ENCODE measurements around the gene TCN2. TPM values are rescaled to one million over a fixed set of nuclear protein-coding genes. Genes with fewer than 3 reads are reported as not detected.

Gene TCN2
- total RNA-seq, 1 donor from 2014 or later = 15.5 TPM

- TF ChIP-seq CTCF (IDR thresholded peaks at IDR 0.05; ENCODE audit: unreplicated experiment) = no peak
- Mint-ChIP-seq H3K36me3 (peaks cover 15% of the 10 kb centered on the region), H3K4me1 (peaks cover 2% of the 10 kb centered on the region), H3K9me3 (no peaks in the 10 kb centered on the region), H3K27ac (no peak within 1 kb of the TSS), H3K27me3 (ENCODE audit: low read depth) (peaks cover 39% of the 10 kb centered on the region), H3K4me3 (peak within 1 kb of the TSS; percentile 68)
- no peak for DNase-seq (ENCODE audit: low spot score in 2 of 2, unreplicated experiment in 2 of 2)
Measured at GRCh38 chr22:30574095-30574981, 32.6 kb upstream of the TCN2 start, which contains the start of gene GAL3ST1. TSS of gene GAL3ST1 (minus strand) at chr22:30574665. CDS start at chr22:30557392, 17,273 bp downstream.

GRCh38 chr22:30574997-30575671 lies 31.8 kb upstream of the TCN2 start:
- peaks cover 2% of the 10 kb centered on the region for H3K4me1 Mint-ChIP-seq
- H3K36me3 Mint-ChIP-seq = peaks cover 22% of the 10 kb centered on the region
- H3K27me3 Mint-ChIP-seq (ENCODE audit: low read depth) = peaks cover 32% of the 10 kb centered on the region
- H3K4me3 Mint-ChIP-seq = peak overlapping the region; percentile 68
- no peak for DNase-seq (ENCODE audit: low spot score in 2 of 2, unreplicated experiment in 2 of 2)
- H3K27ac Mint-ChIP-seq = no peak overlapping the region
- TF ChIP-seq CTCF (IDR thresholded peaks at IDR 0.05; ENCODE audit: unreplicated experiment) = no peak
- no peaks in the 10 kb centered on the region for H3K9me3 Mint-ChIP-seq

- Mint-ChIP-seq H3K27me3 (ENCODE audit: low read depth) (peaks cover 29% of the 10 kb centered on the region), H3K36me3 (peaks cover 23% of the 10 kb centered on the region), H3K27ac (no peak overlapping the region), H3K4me1 (peaks cover 2% of the 10 kb centered on the region), H3K4me3 (peak overlapping the region; percentile 68), H3K9me3 (no peaks in the 10 kb centered on the region)
- TF ChIP-seq CTCF (IDR thresholded peaks at IDR 0.05; ENCODE audit: unreplicated experiment) = no peak
- no peak for DNase-seq (ENCODE audit: low spot score in 2 of 2, unreplicated experiment in 2 of 2)
Measured at GRCh38 chr22:30575859-30576258, 31.1 kb upstream of the TCN2 start.

GRCh38 chr22:30578481-30578880 lies 28.5 kb upstream of the TCN2 start:
- no peaks in the 10 kb centered on the region for H3K9me3 Mint-ChIP-seq
- H3K27me3 Mint-ChIP-seq (ENCODE audit: low read depth) = peaks cover 7% of the 10 kb centered on the region
- H3K4me3 Mint-ChIP-seq = no peak overlapping the region
- TF ChIP-seq CTCF (IDR thresholded peaks at IDR 0.05; ENCODE audit: unreplicated experiment) = no peak
- peaks cover 2% of the 10 kb centered on the region for H3K4me1 Mint-ChIP-seq
- H3K36me3 Mint-ChIP-seq = peaks cover 23% of the 10 kb centered on the region
- no peak for DNase-seq (ENCODE audit: low spot score in 2 of 2, unreplicated experiment in 2 of 2)
- H3K27ac Mint-ChIP-seq = no peak overlapping the region

- Mint-ChIP-seq H3K27ac (no peak overlapping the region), H3K9me3 (no peaks in the 10 kb centered on the region), H3K27me3 (ENCODE audit: low read depth) (no peaks in the 10 kb centered on the region), H3K4me1 (no peaks in the 10 kb centered on the region), H3K36me3 (peaks cover 29% of the 10 kb centered on the region), H3K4me3 (no peak overlapping the region)
- no peak for TF ChIP-seq CTCF (IDR thresholded peaks at IDR 0.05; ENCODE audit: unreplicated experiment)
- no peak for DNase-seq (ENCODE audit: low spot score in 2 of 2, unreplicated experiment in 2 of 2)
Measured at GRCh38 chr22:30580896-30581295, 26.1 kb upstream of the TCN2 start.

All from mesothelial cell of epicardium (in vitro differentiated cells).